ENCODE results near the gene MLANA.
"Not testable (repeated sequence)": the region's sequence is repeated elsewhere in the genome, so short reads cannot be mapped to it uniquely, and the experiment has no call there.

The MLANA gene

GRCh38 chr9:5870020-5870339 lies 20.7 kb upstream of the MLANA start:
- no peak for DNase-seq

- no peak for DNase-seq
These were observed 20.0 kb upstream of the MLANA start for GRCh38 chr9:5870691-5871090.

GRCh38 chr9:5871785-5872184 lies 18.9 kb upstream of the MLANA start:
- no peak for DNase-seq

GRCh38 chr9:5872511-5872910 lies 18.2 kb upstream of the MLANA start:
- no peak for DNase-seq

GRCh38 chr9:5873439-5873838 lies 17.2 kb upstream of the MLANA start:
- no peak for DNase-seq

- no peak for DNase-seq
These were observed 16.6 kb upstream of the MLANA start for GRCh38 chr9:5874048-5874447.

- no peak for DNase-seq
These were observed 14.7 kb upstream of the MLANA start for GRCh38 chr9:5876026-5876425.

GRCh38 chr9:5876711-5877110 lies 14.0 kb upstream of the MLANA start:
- no peak for DNase-seq

- peak; percentile 48 for DNase-seq
These were observed 11.1 kb upstream of the MLANA start for GRCh38 chr9:5879419-5880181.

- not testable (repeated sequence) for DNase-seq
These were observed 8.3 kb upstream of the MLANA start for GRCh38 chr9:5882244-5883012.

- DNase-seq, result no peak
These were observed 6.5 kb upstream of the MLANA start for GRCh38 chr9:5884191-5884590.

- DNase-seq, result peak; percentile 89
These were observed 4.4 kb upstream of the MLANA start for GRCh38 chr9:5886114-5886939.

- no peak for DNase-seq
These were observed 1.9 kb downstream of the MLANA start for GRCh38 chr9:5892456-5893133.

- no peak for DNase-seq
These were observed 2.4 kb downstream of the MLANA start for GRCh38 chr9:5893134-5893505.

- no peak for DNase-seq
These were observed 3.0 kb downstream of the MLANA start for GRCh38 chr9:5893591-5894236.

- DNase-seq, result no peak
These were observed 3.7 kb downstream of the MLANA start for GRCh38 chr9:5894237-5894959.

GRCh38 chr9:5895782-5896181 lies 5.1 kb downstream of the MLANA start:
- DNase-seq, result no peak

GRCh38 chr9:5896863-5897262 lies 6.2 kb downstream of the MLANA start:
- DNase-seq, result no peak

GRCh38 chr9:5897851-5898250 lies 7.2 kb downstream of the MLANA start:
- DNase-seq, result no peak

- DNase-seq, result no peak
These were observed 8.6 kb downstream of the MLANA start for GRCh38 chr9:5899292-5899691.

GRCh38 chr9:5900622-5901021 lies 9.9 kb downstream of the MLANA start:
- no peak for DNase-seq

GRCh38 chr9:5902377-5902776 lies 11.7 kb downstream of the MLANA start:
- DNase-seq, result no peak
